ENCODE measurements around the gene EIF3I.

EIF3I gene

GRCh38 chr1:32274646-32275340 lies 52.6 kb downstream of the EIF3I start:
- no peak for TF ChIP-seq SIN3A (IDR thresholded peaks at IDR 0.05; ENCODE audit: borderline replicate concordance, insufficient read depth, low read length)
- TF ChIP-seq POLR2AphosphoS5 (IDR thresholded peaks at IDR 0.05; ENCODE audit: low read depth, low read length), result no peak
- TF ChIP-seq TAF1 (IDR thresholded peaks at IDR 0.05; ENCODE audit: borderline replicate concordance, insufficient read depth, low read length), result no peak
- no peak for TF ChIP-seq REST (IDR thresholded peaks at IDR 0.05; ENCODE audit: insufficient read depth in 1 of 2, low read depth in 2 of 2, low read length in 2 of 2)
- no peak for TF ChIP-seq FOXP2 (optimal IDR thresholded peaks at IDR 0.05; ENCODE audit: borderline replicate concordance, extremely low read depth, extremely low read length, insufficient read depth)

GRCh38 chr1:32275424-32275823 lies 53.2 kb downstream of the EIF3I start:
- TF ChIP-seq FOXP2 (optimal IDR thresholded peaks at IDR 0.05; ENCODE audit: borderline replicate concordance, extremely low read depth, extremely low read length, insufficient read depth), result no peak
- TF ChIP-seq POLR2AphosphoS5 (IDR thresholded peaks at IDR 0.05; ENCODE audit: low read depth, low read length), result no peak

GRCh38 chr1:32276032-32276782 lies 54.0 kb downstream of the EIF3I start:
- TF ChIP-seq TAF1 (IDR thresholded peaks at IDR 0.05; ENCODE audit: borderline replicate concordance, insufficient read depth, low read length), result no peak
- no peak for TF ChIP-seq SIN3A (IDR thresholded peaks at IDR 0.05; ENCODE audit: borderline replicate concordance, insufficient read depth, low read length)
- TF ChIP-seq POLR2AphosphoS5 (IDR thresholded peaks at IDR 0.05; ENCODE audit: low read depth, low read length), result no peak
- no peak for TF ChIP-seq FOXP2 (optimal IDR thresholded peaks at IDR 0.05; ENCODE audit: borderline replicate concordance, extremely low read depth, extremely low read length, insufficient read depth)

All from PFSK-1 (cell line).